DMS79 (cell line): ENCODE results near the gene GHRH.

Experiments
- DNase-seq: peaks from one replicate; lab custom pipeline; 2025; lab: John Stamatoyannopoulos, UW

The GHRH gene, protein sequence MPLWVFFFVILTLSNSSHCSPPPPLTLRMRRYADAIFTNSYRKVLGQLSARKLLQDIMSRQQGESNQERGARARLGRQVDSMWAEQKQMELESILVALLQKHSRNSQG

DNA sequence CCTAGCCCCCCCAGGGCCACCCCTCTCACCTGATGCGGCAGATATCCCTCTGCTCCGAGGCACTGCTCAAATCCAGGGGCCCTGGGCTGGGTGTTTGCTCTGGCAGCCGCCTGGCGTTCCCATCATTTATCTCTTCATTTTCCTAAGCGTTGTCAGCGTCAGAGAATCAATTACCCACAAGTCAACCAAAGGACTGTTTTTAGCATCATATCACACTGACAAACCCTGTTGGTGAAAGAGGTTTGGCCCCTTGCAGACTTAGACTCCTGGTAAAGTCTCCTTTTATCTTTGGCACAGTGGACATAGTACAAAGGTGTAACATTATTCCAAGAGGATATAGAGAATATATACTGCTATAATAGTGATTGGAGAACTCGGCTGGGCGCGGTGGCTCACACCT is at the start of gene GHRH:
Gene GHRH, minus strand, starts transcription at position 101 of the 400 bp plus-strand sequence. CDS start 4,925 bp downstream, outside the sequence.
- DNase-seq = no peak

DNA sequence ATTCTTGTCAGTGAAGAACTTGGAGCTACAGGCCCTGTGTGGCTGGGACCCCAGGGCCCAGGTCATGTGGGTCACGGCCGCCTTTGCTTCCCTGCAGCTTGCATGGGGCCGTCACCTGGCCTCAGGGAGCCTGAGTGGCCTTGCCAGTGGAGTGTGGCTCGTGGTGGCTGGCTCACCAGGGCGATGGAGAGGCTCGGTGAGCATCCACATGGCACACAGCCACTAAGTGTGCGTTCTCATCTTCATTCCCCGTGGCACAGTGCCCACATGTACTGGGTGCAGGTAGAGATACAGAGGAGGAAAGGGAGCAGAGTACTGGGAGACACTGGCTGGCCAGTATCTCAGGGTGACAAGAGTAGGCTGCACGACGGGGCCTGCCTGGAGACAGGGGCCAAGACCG is 49.3 kb upstream of the GHRH start:
- DNase-seq = no peak

DNA sequence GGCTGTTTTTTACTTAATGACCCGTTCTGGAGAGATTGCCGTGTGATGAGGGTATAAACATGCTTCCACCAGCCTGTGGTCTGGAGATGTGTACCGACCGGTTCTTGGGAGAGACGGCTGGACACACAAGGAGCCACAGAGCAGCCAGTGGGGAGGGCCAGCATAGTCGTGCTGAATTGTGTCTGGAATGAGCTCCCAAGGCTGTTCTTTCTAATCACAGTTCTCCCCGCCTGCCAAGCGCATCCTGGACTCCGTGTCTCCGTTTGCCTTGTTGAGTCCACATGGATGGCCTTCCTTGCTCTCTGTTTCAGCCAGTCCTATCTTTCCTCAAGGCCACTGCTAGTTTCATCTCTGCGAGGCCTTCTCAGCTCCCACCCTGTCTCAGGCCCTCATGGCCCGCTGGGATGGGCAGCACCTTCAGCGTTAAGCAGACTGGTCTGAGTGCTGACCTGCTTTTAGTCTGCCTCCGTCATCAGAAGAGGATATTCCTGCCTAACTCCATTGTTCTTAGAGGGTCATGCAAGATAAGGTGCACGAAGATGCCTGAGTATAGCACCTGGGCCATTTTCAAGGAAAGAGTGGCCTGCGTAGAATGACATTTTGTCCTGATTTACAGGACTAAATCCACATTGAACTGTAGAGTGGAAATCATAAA is 48.4 kb upstream of the GHRH start:
- peak; percentile 94 for DNase-seq

DNA sequence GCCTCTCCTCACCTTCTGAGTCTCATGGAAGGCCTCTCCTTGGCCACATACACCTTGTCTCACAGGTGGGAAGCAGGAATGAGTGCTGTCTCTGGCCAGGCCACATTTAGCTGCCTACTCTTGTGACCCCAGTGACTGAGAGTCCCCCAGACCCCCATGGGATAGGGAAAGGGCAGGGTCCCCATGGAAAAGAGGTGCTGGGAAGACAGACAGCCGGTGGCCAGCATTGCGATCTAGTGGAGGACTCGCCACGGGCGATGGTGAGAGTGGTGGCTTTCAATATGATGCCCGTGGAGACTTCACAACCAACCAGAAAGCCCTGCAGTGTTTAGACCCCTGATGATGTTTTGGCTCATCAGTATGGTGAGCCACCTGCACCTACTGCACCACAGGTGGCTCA is 47.7 kb upstream of the GHRH start:
- no peak for DNase-seq

DNA sequence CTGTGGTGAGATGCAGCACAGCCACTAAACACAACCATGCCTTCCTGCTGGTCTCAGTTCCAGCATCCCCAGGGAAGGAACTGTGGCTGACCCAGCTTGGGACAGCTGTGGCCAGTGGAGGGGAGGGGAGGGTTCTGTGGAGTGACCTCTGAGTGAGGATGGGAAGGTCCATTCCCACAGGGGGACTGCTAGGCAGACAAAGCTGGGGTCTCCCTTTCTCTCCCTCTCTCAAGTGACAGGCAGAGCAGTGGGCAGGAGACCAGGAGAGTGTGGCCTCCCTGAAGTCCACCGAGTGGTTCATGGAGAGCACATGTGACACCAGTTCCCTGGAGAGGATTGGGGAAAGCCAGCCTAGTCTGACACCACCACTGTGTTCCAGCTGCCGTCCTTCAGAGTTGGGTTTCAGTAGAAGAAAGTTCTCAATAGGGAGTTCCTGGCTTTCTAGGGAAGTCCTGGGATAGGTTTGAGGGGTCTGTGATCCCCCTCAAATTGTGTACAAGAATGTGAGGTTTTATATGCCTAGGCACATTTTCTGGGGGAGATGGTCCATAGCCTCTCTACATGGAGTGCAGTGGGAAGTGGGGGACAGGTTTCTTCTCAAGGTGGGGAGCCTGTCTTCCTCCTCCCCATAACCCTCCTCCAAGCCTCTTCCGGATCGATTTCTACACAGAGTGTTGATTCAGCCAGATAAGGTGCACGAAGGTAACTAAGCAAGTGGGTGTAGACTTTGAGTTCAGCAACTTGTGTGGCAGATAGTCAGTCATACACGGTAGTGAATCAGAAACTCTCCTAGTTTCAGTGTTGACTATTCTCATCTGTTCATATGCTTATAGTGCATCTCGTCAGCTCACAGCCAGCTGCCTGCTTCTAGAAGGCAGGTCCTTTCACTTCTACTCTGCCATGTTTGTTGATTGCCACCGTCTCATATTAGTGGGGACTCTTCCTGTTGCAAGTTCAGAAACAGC is 46.8 kb upstream of the GHRH start:
- DNase-seq = no peak

DNA sequence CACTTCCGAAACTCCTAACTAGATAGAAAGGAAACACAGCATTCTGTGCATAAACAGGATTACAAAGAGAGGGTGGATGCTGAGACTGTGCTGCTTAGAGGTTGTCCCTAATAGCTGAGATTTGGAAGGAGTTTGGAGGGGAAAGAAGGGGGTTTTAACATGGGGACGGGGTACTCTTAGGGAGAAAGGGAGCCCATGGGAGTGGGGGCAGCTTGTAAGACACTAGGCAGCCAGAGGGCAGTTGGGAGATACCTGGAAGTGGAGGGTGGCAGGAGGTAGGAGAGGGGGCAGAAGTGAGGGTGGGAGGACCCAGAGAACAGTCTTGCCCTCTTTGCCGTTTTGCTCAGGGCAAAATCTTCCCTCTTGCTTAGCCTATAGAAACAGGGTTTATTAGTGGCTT is 44.2 kb upstream of the GHRH start:
- no peak for DNase-seq

DNA sequence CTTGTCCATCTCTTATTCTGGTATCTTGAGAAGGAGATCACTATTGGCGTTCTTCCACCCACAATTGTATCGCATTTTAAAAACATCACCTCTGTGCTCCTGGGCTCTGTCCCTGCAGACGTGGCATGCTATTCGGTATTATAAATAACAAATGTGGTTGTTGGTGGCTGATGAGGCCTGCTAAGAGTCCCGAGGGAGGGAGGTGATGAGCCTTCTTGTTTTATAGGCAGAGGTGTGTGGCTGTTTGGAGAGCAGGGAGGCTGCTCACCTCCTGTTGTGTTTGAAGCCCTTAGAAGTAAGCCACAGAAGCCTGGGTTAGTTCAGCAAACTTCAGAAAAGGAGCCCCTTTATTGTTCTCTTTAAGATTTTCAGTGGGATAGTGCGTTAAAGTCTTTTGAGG is 43.5 kb upstream of the GHRH start:
- no peak for DNase-seq

DNA sequence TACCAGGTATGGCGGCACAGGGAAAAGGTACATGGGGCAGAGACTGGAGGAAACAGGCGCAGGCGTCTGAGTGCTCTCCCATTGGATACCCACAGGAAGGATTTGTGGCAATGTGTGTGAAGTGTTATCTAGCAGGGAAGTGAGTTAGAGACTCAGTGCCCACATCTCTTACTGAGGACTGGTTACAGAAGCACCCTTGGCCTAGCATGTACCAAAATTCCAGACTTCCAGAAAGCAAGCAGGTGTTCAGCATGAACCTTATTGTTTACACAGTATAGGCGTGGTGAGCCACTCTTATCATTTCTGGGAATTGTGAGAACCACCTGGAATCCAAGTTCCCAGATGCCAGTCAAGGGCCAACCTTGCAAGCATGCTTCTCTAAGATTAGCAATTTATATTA is 42.0 kb upstream of the GHRH start:
- no peak for DNase-seq

DNA sequence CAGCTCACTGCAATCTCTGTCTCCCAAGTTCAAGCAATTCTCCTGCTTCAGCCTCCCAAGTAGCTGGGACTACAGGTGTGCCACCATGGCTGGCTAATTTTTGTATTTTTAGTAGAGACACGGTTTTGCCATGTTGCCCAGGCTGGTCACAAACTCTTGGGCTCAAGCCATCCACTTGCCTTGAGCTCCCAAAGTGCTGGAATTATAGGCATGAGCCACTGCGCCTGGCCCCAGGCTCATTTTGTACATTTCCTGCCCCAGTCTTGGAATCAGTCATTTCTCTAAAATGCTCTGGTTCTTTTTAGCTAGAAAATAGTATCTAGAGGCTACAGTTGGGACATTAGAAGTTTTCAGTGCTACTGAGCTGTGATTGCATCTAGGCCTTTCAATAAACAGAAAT is 41.4 kb upstream of the GHRH start:
- DNase-seq = no peak

DNA sequence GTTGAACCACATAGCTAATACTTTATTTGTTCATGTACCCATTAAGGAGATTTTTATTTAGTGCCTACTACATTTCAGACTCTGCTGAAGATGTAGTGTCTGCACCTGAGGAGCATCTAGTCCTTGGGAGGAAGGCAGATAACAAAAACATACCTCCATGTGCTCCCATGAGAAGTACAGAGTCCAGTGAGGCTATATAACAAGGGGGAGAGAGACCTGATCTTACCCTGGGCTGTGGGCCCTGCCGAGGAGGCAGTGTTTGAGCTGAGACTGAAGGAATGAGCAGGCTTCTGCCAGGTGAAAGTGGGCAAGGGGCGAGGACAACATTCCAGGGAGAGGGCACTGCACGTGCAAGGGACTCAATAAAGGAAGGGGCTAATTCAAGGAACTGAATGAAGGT is 39.9 kb upstream of the GHRH start:
- no peak for DNase-seq

DNA sequence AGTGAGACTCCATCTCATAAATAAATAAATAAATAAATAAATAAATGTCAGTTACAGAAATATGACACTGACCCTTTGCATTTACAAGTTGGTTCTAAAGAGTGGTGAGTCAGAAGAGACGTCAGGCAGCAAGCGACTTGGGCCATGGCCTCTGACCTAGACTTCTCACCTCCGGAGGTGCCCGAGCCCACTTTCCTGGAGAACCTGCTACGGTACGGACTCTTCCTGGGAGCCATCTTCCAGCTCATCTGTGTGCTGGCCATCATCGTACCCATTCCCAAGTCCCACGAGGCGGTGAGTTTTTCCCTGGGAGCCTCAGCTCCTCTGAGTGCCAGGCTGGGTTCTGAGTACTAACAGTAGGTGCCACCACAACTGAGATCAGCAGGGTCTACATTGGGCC is 39.5 kb upstream of the GHRH start:
- DNase-seq = no peak

DNA sequence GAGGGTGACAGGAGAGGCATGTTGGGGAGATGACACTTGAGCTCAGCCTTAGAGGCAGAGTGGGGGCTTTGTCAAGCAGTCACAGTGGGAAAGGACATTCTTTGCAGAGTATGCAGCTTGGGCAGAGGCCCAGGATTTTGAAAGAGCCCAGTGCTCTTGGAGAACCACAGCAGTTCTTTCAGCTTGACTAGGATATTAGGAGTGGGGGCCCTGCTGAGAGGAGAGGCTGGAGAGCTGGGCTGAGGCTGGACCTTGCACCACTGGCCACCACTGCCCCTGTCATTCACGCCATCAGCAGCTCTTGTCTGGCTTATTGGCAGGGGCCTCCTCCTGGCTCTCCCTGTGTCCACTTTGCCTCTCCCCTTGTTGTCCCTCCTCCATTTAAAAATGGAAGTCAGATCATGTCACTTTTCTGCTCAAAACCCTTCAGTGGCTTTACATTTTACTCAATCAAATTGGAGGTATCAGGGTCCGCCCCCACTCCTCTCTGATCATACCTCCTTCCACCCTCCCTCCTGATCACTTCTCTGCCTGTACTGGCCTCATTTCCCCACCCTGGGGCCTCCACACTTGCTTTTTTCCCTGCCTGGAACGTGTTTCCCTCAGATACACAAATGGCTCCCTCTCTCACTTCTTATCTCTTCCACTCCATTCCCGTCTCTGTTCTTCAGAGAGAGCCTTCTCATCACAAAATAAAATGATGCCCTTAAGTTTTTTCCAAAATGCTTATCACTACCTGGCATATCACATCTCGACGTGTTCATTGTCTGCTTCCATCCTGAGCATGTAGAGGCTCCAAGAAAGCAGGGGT is 38.3 kb upstream of the GHRH start:
- DNase-seq = no peak

DNA sequence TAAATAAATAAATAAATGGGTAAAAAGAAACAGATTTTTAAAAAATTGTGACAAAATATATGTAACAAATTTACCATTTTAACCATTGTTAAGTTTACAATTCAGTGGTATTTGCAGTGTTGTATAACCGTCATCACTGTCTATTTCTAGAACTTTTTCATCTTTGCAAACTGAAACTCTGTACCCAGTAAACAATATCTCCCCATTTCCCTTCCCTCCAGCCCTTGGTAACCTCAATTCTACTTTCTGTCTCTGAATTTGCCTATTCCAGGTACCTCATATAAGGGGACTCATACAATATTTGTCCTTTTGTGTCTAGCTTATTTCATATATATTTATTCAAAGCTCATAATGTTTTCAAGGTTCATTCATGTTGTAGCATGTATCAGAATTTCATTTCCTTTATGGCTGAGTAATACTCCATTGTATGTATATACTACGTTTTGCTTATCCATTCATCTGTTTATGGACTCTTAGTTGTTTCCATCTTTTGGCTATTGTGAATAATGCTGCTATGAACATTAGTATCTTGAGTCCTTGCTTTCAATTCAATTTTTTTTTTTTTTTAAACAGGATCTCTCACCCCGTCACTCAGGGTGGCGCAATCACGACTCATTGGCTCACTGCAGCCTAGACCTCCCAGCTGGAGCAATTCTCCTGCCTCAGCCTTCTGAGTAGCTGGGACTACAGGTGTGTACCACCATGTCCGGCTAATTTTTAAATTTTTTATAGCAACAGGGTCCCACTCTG is 36.8 kb upstream of the GHRH start:
- DNase-seq = no peak

DNA sequence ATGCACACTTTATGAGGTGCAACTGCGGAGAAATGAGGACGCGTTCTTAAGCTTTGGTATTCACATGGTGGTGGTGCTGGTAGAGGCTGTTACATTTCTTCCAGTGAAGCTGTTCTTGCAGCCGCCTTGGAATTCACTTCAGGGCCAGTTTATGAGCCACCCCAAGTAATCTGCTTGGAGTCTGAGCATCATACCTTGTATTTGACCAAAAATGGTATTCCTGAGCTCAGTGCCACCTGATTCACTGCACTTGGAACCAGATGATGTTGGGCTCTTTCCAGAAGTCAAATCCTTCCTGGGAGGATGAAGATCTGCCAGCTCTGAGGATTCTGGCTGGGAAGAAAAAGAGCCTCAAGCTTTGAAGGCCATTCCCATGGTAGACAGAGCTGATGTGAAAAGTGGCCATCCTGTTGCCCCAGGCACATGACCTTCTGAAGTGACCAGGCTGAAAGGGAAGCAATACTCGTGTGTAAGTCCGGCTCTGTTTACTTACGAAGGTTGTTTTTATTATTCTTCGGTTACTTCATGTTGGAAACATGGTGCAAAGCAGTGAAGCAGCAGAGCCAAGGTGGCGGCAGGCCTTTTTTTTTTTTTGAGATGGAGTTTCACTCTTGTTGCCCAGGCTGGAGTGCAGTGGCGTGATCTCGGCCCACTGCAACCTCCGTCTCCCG is 35.6 kb upstream of the GHRH start:
- no peak for DNase-seq

DNA sequence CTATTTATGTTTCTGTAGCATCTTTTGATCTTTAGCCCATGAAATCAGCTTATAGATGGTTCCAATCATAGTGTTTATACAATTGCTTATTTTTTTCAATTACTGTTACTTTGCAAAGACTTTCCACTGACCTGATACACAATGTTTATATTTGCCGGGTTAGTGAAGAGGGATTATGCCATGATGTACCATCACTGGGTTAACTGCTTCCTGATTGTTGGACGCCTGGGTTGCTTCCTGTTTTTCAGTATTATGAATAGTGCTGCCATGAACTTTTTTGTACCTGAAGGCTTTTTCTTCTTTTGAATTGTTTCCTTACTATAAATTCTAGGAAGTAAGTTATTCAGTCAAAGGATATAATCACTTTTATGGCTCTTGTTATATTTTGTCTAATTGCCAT is 34.8 kb upstream of the GHRH start:
- DNase-seq = no peak

DNA sequence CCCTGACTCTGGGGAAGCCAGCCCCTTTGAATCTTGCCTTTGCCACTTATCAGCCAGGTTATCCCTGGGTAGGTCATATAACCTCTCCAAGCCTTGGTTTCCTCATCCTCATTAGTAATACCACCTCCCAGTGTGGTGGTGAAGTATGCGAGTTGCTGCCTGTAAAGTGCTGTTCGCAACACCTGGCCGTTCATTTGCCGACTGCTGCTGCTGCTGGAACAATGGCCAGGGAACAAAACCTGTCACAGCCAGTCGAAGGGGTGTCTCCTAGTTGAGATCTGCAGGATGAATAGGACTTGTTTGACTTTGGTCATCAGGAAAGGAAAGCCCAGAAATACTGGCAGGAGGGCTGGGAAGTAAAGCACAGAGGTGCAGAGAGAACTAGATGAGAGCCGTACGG is 34.0 kb upstream of the GHRH start:
- DNase-seq = peak; percentile 27

DNA sequence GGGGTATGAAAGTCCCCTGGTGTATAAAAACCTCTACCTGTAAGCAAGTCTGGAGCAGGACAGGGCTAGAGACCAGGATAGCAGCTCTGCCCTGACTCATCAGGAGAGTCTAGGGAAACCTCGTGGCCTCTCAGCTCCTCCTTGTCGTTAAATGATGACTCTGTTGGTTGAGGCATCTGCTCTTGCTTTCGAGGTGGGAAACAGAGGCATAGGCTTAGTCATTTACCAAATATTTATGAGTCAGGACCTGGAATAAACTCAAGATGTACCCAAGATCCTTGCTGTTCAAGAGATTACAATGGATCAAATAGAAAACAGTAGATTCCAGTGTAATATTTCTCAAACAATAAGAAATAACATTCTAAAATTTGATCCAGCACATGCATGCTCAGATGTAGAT is 33.4 kb upstream of the GHRH start:
- DNase-seq = no peak

DNA sequence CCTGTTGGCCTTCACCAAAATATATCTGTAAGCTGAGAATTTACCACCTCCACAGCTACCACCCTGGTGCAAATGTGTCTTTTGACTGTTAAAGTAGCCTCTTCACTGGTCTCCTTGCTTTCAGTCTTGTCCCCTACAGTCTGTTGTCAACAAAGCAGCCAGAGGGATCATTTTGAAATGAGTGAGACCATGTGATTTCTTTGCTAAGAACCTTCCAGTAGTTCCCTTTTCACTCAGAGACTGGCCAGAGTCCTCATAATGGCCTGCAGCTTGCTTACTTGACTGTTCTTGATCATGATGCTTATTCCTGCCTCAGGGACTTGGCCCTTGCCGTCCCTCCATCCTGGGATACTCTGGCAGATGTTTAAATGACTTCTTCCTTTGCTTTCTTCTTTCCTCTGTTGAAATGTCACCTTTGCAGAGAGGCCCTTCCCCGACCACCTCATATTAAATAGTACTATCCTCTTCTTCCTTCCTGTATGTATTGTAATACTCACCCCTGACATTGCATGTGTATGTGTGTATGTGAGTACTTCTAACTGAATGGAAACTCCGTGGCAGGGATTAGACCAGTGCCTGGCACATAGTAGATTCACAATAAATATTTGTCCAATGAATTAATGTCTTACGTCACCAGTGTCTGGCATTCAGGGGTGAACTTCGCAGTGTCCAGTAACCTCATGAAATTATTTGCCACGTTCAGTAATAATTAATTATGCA is 32.8 kb upstream of the GHRH start:
- no peak for DNase-seq

DNA sequence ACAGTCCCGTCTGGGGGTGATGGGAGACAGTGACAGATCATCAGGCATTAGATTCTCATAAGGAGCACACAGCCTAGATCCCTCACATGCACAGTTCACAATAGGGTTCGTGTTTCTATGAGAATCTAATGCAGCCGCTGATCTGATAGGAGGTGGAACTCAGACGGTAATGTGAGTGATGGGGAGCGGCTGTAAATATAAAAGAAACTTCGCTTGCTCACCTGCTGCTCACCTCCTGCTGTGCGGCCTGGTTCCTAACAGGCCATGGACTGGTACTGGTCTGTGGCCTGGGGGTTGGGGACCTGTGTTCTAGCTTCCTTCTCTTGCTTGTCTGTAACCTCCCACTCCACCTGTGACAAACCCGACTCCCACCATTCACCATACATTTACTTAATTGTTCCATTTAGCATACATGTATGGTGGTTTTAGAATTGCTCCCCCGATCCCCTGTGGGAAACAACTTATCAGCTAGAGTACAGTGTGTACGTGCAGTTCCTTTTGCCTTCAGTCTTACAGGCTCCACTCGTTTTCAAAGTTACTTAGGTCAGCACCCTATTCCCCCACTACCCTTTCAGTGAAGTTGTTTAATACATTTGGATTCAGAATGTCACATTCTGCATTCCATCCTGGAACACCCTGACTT is 31.8 kb upstream of the GHRH start:
- DNase-seq = no peak

DNA sequence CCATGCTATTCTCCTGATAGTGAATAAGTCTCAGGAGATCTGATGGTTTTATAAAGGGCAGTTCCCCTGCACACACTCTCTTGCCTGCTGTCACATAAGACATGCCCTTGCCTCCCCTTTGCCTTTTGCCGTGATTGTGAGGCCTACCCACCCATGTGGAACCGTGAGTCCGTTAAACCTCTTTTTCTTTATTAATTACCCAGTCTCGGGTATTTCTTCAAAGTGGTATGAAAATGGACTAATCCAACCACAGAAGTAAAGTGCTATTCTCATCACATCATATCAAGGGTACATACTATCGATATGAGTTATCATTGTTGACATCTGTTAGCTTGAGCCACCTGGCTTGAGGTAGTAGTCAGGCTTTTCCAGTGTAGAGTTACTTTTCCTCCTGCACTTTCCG is 30.1 kb upstream of the GHRH start:
- DNase-seq = no peak
